ENCODE data around the gene CLSTN2. TPM values are rescaled to one million over a fixed set of nuclear protein-coding genes. Genes with fewer than 3 reads are reported as not detected.

Gene CLSTN2
- total and polyA plus RNA-seq, 2 experiments from 2014 or later: 23.0 to 27.0 TPM

DNA sequence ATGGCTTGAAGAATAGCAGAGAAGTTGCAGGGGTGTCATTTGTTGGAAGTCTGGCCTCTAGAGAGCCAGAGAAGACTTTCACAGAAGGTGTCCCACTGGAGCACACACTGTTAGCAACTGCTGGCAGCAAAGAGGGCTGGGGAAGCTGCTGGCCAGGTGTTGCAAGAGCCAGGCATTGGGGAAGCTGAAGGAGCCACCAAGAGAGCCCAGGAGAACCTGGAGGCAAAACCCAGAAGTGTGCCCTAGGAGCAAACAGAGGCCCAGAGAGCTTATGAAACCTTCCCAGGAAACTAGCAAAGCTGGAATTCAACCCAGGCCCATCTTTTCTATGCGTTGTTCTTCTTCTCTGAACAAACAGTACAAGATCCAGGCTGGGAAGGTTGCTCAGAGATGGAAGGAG, 610.2 kb downstream of the CLSTN2 start:
- no peak overlapping the region for H2AFZ ChIP-seq
- WGBS (ENCODE audit: low lambda C conversion rate, missing lambda C conversion rate): 42% methylated on average over 1 of the region's 1 CpG
- no peak overlapping the region for H3K4me2 ChIP-seq
- TF ChIP-seq EZH2phosphoT487 (IDR thresholded peaks at IDR 0.05; ENCODE audit: low read depth, severe bottlenecking, unreplicated experiment): no peak
- TF ChIP-seq, protein P1, sequence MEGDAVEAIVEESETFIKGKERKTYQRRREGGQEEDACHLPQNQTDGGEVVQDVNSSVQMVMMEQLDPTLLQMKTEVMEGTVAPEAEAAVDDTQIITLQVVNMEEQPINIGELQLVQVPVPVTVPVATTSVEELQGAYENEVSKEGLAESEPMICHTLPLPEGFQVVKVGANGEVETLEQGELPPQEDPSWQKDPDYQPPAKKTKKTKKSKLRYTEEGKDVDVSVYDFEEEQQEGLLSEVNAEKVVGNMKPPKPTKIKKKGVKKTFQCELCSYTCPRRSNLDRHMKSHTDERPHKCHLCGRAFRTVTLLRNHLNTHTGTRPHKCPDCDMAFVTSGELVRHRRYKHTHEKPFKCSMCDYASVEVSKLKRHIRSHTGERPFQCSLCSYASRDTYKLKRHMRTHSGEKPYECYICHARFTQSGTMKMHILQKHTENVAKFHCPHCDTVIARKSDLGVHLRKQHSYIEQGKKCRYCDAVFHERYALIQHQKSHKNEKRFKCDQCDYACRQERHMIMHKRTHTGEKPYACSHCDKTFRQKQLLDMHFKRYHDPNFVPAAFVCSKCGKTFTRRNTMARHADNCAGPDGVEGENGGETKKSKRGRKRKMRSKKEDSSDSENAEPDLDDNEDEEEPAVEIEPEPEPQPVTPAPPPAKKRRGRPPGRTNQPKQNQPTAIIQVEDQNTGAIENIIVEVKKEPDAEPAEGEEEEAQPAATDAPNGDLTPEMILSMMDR (IDR thresholded peaks at IDR 0.05; ENCODE audit: poor library complexity): no peak
- TF ChIP-seq EZH2 (IDR thresholded peaks at IDR 0.05; ENCODE audit: borderline replicate concordance): no peak
- no peak overlapping the region for H3K27ac ChIP-seq
- no peaks in the 10 kb centered on the region for H3K4me1 ChIP-seq (ENCODE audit: insufficient read depth)
- DNase-seq (ENCODE audit: low spot score): no peak
- no peaks in the 10 kb centered on the region for H3K9me2 ChIP-seq (replicated peaks; ENCODE audit: insufficient read depth)
- no peaks in the 10 kb centered on the region for H3K36me3 ChIP-seq (replicated peaks; ENCODE audit: insufficient read depth, low read depth)
- H3K9me3 ChIP-seq (ENCODE audit: low read depth): no peaks in the 10 kb centered on the region
- H3K79me2 ChIP-seq: no peaks in the 10 kb centered on the region
- H4K20me1 ChIP-seq (ENCODE audit: insufficient read depth, poor library complexity, severe bottlenecking): no peaks in the 10 kb centered on the region
- no peaks in the 10 kb centered on the region for H3K27me3 ChIP-seq
- no peak overlapping the region for H3K4me3 ChIP-seq

DNA sequence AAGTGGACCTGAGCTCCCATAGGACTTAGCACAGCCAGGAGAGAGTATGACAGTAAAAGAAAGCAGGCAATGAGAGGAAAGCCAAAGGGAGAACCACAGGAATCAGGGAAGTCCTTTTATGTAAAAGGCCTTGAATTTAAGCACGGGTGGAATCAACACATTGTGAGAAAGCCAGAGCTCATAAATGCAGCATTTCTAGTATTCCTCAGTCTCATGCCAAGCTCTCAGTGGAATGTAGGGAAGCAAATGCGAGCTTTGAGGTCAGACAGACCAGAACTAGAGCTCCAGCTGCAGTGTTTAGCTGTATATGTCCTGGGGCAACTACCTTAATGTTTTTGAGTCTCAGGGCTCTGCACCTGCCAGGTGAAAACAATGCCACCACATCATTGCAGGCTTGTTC, 610.8 kb downstream of the CLSTN2 start:
- no peaks in the 10 kb centered on the region for H3K79me2 ChIP-seq
- no peak overlapping the region for H2AFZ ChIP-seq
- no peak overlapping the region for H3K4me3 ChIP-seq
- H3K9me2 ChIP-seq (replicated peaks; ENCODE audit: insufficient read depth): no peaks in the 10 kb centered on the region
- WGBS (ENCODE audit: low lambda C conversion rate, missing lambda C conversion rate): 56% methylated on average over 2 of the region's 2 CpGs
- no peaks in the 10 kb centered on the region for H3K27me3 ChIP-seq
- H3K9me3 ChIP-seq (ENCODE audit: low read depth): no peaks in the 10 kb centered on the region
- H3K27ac ChIP-seq: no peak overlapping the region
- no peaks in the 10 kb centered on the region for H3K4me1 ChIP-seq (ENCODE audit: insufficient read depth)
- no peaks in the 10 kb centered on the region for H4K20me1 ChIP-seq (ENCODE audit: insufficient read depth, poor library complexity, severe bottlenecking)
- TF ChIP-seq EZH2 (IDR thresholded peaks at IDR 0.05; ENCODE audit: borderline replicate concordance) (no peak), EZH2phosphoT487 (IDR thresholded peaks at IDR 0.05; ENCODE audit: low read depth, severe bottlenecking, unreplicated experiment) (no peak)
- TF ChIP-seq, protein P1 (IDR thresholded peaks at IDR 0.05; ENCODE audit: poor library complexity): no peak
- H3K36me3 ChIP-seq (replicated peaks; ENCODE audit: insufficient read depth, low read depth): no peaks in the 10 kb centered on the region
- H3K4me2 ChIP-seq: no peak overlapping the region
- DNase-seq (ENCODE audit: low spot score): no peak

DNA sequence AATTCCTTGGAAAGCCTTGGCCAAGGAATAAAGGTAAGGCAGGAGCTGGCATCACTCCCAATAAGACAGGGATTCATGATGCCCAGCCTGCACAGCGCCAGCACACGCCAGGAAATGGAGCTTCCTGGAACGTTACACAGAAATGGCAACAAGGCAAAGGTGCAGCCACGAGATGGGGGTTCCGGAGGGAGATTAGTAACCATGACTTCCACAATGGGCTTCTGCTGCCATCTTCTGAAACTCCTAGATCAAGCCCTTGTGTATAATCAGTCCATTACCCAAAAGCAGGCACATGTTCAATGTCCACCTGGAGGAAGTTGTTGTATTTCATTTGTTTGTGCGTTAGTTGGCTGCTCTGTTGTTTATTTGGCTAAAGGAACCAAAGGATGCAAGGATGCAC, 611.7 kb downstream of the CLSTN2 start:
- Histone ChIP-seq H3K79me2 (no peaks in the 10 kb centered on the region), H3K27ac (no peak overlapping the region), H3K27me3 (no peaks in the 10 kb centered on the region), H4K20me1 (ENCODE audit: insufficient read depth, poor library complexity, severe bottlenecking) (no peaks in the 10 kb centered on the region), H3K9me2 (replicated peaks; ENCODE audit: insufficient read depth) (no peaks in the 10 kb centered on the region), H2AFZ (no peak overlapping the region), H3K4me1 (ENCODE audit: insufficient read depth) (no peaks in the 10 kb centered on the region), H3K4me2 (no peak overlapping the region), H3K9me3 (ENCODE audit: low read depth) (no peaks in the 10 kb centered on the region), H3K4me3 (no peak overlapping the region), H3K36me3 (replicated peaks; ENCODE audit: insufficient read depth, low read depth) (no peaks in the 10 kb centered on the region)
- 81% methylated on average over 6 of the region's 6 CpGs for WGBS (ENCODE audit: low lambda C conversion rate, missing lambda C conversion rate)
- no peak for TF ChIP-seq EZH2phosphoT487 (IDR thresholded peaks at IDR 0.05; ENCODE audit: low read depth, severe bottlenecking, unreplicated experiment)
- TF ChIP-seq EZH2 (IDR thresholded peaks at IDR 0.05; ENCODE audit: borderline replicate concordance): no peak
- TF ChIP-seq, protein P1 (IDR thresholded peaks at IDR 0.05; ENCODE audit: poor library complexity): no peak
- no peak for DNase-seq (ENCODE audit: low spot score)

DNA sequence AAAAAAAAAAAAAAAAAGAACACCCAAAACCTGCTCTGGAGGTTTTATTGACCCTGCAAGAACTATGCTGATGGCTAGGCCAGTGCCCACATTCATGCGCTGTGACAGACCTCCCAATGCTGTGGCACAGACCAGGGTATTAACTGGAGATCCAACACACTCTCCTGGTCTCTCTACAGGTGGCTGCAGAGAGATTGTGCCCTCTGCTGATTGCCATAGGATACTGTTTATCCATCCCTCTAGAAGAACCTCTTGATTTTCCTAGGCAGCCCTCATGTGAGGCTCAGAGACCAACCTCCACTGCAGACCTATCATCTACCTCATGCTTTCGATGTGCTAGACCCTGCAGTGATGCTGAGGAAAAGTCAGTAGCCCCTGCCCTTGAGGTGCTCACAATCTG, 617.4 kb downstream of the CLSTN2 start:
- no peaks in the 10 kb centered on the region for H3K4me1 ChIP-seq (ENCODE audit: insufficient read depth)
- H3K36me3 ChIP-seq (replicated peaks; ENCODE audit: insufficient read depth, low read depth): no peaks in the 10 kb centered on the region
- H3K27ac ChIP-seq: no peak overlapping the region
- no peaks in the 10 kb centered on the region for H4K20me1 ChIP-seq (ENCODE audit: insufficient read depth, poor library complexity, severe bottlenecking)
- H3K9me2 ChIP-seq (replicated peaks; ENCODE audit: insufficient read depth): no peaks in the 10 kb centered on the region
- no peak overlapping the region for H2AFZ ChIP-seq
- 91% methylated on average over 2 of the region's 2 CpGs for WGBS (ENCODE audit: low lambda C conversion rate, missing lambda C conversion rate)
- H3K9me3 ChIP-seq (ENCODE audit: low read depth): no peaks in the 10 kb centered on the region
- DNase-seq (ENCODE audit: low spot score): no peak
- H3K4me2 ChIP-seq: no peak overlapping the region
- H3K4me3 ChIP-seq: no peak overlapping the region
- no peaks in the 10 kb centered on the region for H3K27me3 ChIP-seq
- TF ChIP-seq, protein P1 (IDR thresholded peaks at IDR 0.05; ENCODE audit: poor library complexity): no peak
- TF ChIP-seq EZH2phosphoT487 (IDR thresholded peaks at IDR 0.05; ENCODE audit: low read depth, severe bottlenecking, unreplicated experiment) (no peak), EZH2 (IDR thresholded peaks at IDR 0.05; ENCODE audit: borderline replicate concordance) (no peak)
- H3K79me2 ChIP-seq: no peaks in the 10 kb centered on the region

All from hepatocyte (in vitro differentiated cells).